ENCODE data around the gene RBMS1.

- TF ChIP-seq CTCF (IDR thresholded peaks at IDR 0.05; ENCODE audit: low read depth, low read length, poor library complexity, severe bottlenecking), result no peak
- no peak for TF ChIP-seq EZH2phosphoT487 (IDR thresholded peaks at IDR 0.05; ENCODE audit: borderline replicate concordance, low read length)
Measured at GRCh38 chr2:160498137-160498536, 4.5 kb upstream of the RBMS1 start.

All from DOHH2 (cell line).